Lower leg skin (tissue), 4 donors: ENCODE measurements around the gene CXCR1. TPM values are rescaled to one million over a fixed set of nuclear protein-coding genes. Genes with fewer than 3 reads are reported as not detected.

Experiments
- DNase-seq, 2 donors: peaks; one replicate each; pipeline ENCODE4 v3.0.0-alpha.2; 2019; ENCODE audit warnings: low spot score in 2 of 2
- H3K4me3 ChIP-seq: fragments of 200-600 bp; sonication (generic); 2 replicates; pipeline ENCODE4 v1.5.1; 2017; ENCODE audit warnings: mild to moderate bottlenecking, low read depth; ENCODE audit not compliant: poor library complexity, severe bottlenecking
- POLR2A ChIP-seq, 2 donors: fragments of 450-650 bp; IDR thresholded peaks; one replicate each; pipeline ENCODE4 v1.6.1; 2016 to 2017; ENCODE audit warnings: antibody characterized with exemption in 2 of 2, mild to moderate bottlenecking in 1 of 2, moderate library complexity in 1 of 2
- WGBS, 2 donors: methylation state at CpG; one replicate each; pipeline ENCODE4 v1.1.5; 2018; 5-methylcytosine and 5-hydroxymethylcytosine counted together
- intact Hi-C: fragments of 100-400 bp; cut with DNase I; formaldehyde crosslinking; loops from one replicate; pipeline ENCODE4 v1.15.0; 2023; ENCODE audit warnings: low total_unique reads
- total RNA-seq, 4 donors: library from RNA; depleted of rRNA; stranded (reverse); fragments of >200 nt; gene quantifications; one replicate each; pipeline ENCODE4 v1.1.0, GENCODE V29; 2016
- TF ChIP-seq, protein P1 (sequence below), 3 donors: fragments of 450-650 bp; IDR thresholded peaks; one replicate each; pipeline ENCODE4 v1.5.1; 2016; ENCODE audit warnings: antibody characterized with exemption in 3 of 3, mild to moderate bottlenecking in 3 of 3, moderate library complexity in 2 of 3

Gene CXCR1
- total RNA-seq, 4 donors from 2014 or later: 0.15 to 0.46 TPM; not detected in 2

DNA sequence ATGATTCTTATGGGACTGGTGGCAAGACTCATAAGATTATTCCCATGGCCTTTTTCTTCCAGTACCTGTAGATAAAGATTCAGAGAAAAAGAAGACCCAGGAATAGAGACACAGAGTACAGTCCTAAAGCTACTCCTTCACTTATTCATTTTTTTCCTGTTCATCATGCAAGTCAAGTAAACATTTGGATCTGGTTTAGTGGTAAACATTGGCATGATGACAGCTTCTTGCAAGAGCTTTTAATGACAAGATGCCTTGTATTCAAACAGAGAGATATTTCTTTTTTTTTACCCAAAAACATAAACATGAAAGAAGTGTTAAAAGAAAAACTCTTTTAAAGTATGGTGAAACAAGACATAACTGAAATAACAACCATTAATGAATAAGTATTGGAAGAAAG lies 20.7 kb downstream of the CXCR1 start:
- DNase-seq: no peak
- intact Hi-C loops: no loop called here
- no peak overlapping the region for H3K4me3 ChIP-seq
- TF ChIP-seq POLR2A (IDR thresholded peaks at IDR 0.05): no peak
- TF ChIP-seq, protein P1, sequence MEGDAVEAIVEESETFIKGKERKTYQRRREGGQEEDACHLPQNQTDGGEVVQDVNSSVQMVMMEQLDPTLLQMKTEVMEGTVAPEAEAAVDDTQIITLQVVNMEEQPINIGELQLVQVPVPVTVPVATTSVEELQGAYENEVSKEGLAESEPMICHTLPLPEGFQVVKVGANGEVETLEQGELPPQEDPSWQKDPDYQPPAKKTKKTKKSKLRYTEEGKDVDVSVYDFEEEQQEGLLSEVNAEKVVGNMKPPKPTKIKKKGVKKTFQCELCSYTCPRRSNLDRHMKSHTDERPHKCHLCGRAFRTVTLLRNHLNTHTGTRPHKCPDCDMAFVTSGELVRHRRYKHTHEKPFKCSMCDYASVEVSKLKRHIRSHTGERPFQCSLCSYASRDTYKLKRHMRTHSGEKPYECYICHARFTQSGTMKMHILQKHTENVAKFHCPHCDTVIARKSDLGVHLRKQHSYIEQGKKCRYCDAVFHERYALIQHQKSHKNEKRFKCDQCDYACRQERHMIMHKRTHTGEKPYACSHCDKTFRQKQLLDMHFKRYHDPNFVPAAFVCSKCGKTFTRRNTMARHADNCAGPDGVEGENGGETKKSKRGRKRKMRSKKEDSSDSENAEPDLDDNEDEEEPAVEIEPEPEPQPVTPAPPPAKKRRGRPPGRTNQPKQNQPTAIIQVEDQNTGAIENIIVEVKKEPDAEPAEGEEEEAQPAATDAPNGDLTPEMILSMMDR (IDR thresholded peaks at IDR 0.05): no peak

DNA sequence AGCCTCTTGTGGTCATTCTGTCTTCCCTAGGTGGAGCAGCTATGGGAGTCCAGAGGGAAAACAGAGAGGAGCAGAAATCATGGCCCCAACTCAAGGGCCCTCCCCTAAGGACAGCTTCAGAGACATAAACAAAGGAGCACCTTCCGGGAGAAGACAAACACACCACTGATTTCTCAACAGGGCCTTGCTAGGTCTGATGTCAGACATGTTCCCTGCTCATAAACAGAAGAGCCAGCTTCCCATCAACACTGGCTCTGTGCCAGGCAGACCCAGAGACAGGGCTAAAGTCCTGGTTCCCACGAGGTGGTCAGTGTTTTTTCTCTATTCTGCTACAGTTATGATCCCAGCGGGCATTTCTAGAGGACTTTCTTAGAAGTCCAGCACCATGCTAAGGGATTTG lies 21.6 kb downstream of the CXCR1 start:
- no peak for DNase-seq
- WGBS, 2 donors: 52 to 54% methylated on average over 3 of the region's 3 CpGs
- TF ChIP-seq POLR2A (IDR thresholded peaks at IDR 0.05): no peak
- TF ChIP-seq, protein P1 (IDR thresholded peaks at IDR 0.05): no peak
- H3K4me3 ChIP-seq: no peak overlapping the region
- intact Hi-C loops: no loop called here

DNA sequence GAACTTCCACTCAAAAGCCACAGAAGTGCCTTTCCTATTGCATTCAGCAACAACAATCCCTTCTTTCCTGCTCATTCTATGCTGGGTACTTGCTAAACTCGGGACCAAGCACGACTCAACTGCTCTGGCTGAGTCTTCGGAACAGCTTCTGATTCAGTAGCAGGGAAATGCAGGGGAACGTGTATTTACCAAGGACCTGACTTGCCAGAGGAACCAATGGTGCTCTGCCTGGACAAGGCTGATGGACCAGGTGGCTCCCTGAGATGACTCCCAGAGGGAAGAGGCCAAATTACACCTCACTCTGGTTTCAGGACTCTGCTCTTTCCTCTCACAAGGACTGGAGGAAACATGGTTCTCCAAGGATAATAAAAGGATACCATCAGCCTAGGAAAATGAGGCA lies 28.7 kb downstream of the CXCR1 start:
- intact Hi-C loops: no loop called here
- TF ChIP-seq POLR2A (IDR thresholded peaks at IDR 0.05): no peak
- TF ChIP-seq, protein P1 (IDR thresholded peaks at IDR 0.05): no peak
- H3K4me3 ChIP-seq: no peak overlapping the region
- DNase-seq: no peak
- WGBS, 2 donors: 38 to 57% methylated on average over 4 of the region's 4 CpGs

DNA sequence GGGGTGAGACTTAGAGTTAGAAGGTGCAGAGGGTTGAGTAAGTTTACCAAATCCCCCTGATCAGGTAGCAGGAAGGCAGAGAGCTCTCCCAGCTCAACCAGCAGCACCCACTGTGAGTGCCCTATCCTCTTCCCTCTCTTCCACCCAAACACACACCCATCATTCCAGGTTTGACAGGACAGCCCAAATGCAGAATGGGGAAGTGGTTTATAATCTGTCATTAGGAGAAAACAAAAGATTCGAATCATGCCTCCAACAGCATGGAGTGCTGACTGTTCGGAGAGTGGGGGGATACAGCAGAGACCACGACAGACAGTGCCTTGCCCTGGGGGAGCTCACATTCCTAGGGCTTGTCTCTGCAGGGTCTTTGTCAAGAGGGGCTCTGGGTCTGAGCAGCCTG lies 29.2 kb downstream of the CXCR1 start:
- intact Hi-C loops: no loop called here
- 52 to 57% methylated on average over 3 of the region's 3 CpGs for whole genome bisulfite sequencing, 2 donors
- no peak overlapping the region for H3K4me3 ChIP-seq
- no peak for TF ChIP-seq POLR2A (IDR thresholded peaks at IDR 0.05)
- TF ChIP-seq, protein P1 (IDR thresholded peaks at IDR 0.05): no peak
- DNase-seq: no peak

DNA sequence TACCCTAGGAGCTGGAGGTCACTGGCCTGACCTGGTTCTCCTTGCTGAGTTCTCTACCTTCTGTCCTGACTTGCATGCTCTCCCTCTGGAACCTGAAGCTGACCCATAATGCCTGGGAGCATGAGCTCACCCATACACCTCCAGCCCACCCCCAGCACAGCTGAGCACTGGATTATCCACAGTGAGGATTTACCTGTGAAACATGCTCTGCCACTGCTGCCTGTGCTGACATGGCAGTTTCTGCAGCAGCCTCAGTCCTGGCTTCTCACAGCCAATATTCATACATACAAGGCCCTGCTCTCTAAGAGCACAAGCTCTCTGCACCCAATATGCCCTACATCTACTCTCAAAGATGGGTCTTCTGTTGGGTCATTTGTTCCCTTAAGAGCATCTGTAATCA lies 35.9 kb downstream of the CXCR1 start:
- TF ChIP-seq, protein P1 (IDR thresholded peaks at IDR 0.05): no peak
- no peak for TF ChIP-seq POLR2A (IDR thresholded peaks at IDR 0.05)
- H3K4me3 ChIP-seq: no peak overlapping the region
- no peak for DNase-seq
- intact Hi-C loops: no loop called here

DNA sequence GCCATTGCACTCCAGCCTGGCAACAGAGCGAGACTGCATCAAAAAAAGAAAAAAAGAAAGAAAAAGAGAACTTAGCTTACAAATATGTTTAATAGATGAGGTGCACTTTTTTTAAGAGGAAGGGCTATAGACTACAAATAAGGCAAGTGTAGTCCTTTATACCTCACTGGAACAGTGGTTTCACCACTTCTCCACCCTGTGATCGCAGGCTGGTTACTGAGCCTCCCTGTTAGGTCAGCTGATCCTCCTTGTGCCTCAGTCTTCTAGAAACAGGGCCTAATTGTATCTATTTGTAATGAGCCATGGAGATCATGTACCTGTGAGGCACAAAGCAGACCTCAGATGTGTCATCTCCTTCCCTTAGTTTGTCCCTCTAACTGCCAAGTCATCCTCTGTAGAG lies 36.4 kb downstream of the CXCR1 start:
- H3K4me3 ChIP-seq: no peak overlapping the region
- no peak for TF ChIP-seq POLR2A (IDR thresholded peaks at IDR 0.05)
- TF ChIP-seq, protein P1 (IDR thresholded peaks at IDR 0.05): no peak
- intact Hi-C loops: no loop called here
- WGBS, 2 donors: 69 to 87% methylated on average over 2 of the region's 2 CpGs
- DNase-seq: no peak
